ENCODE measurements around the gene KRT83. TPM values are rescaled to one million over a fixed set of nuclear protein-coding genes. Genes with fewer than 3 reads are reported as not detected.

The KRT83 gene
- total and polyA plus RNA-seq, 2 donors (not counting 1 experiment from before 2014, with no cell fraction given): not detected

DNA sequence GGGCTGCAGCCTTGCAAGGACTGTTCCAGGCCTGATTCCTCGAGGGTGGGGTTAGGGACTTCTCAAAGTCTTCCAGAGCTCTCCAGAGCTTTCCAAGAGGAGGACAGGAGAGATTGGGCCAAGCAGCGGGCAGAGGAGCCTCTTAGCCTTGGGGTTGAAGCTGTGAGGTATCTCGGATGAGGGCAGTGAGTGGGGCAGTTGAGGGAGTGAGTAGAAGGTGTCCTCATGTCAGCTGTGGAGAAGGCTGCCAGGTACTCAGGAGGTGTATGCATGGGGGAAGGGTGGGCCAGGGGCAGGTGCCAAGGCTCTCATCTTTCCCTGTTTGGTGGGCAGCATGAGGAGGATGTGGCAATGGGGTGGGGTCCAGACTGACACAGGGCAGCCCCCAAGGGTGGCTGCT is 7.7 kb downstream of the KRT83 start:
- H3K4me3 ChIP-seq (ENCODE audit: control extremely low read depth in 1 of 5, extremely low read depth in 1 of 5, insufficient read depth in 1 of 5, low read depth in 2 of 5, low read length in 4 of 5): no peak overlapping the region
- H3K4me3 Mint-ChIP-seq: no peak overlapping the region
- peaks cover 47% of the 10 kb centered on the region for H3K27me3 Mint-ChIP-seq
- no peaks in the 10 kb centered on the region for H3K36me3 ChIP-seq (replicated peaks in 1 of 2; ENCODE audit: control extremely low read depth in 1 of 2, control insufficient read depth in 1 of 2, extremely low read depth in 1 of 2, insufficient read depth in 2 of 2, low read length in 1 of 2)
- DNase-seq: no peak
- no peaks in the 10 kb centered on the region for H3K9me3 ChIP-seq (ENCODE audit: control extremely low read depth in 1 of 3, control insufficient read depth in 2 of 3, insufficient read depth in 1 of 3, low read length in 2 of 3)
- H3K4me1 Mint-ChIP-seq: peaks cover 3% of the 10 kb centered on the region
- POLR2A ChIA-PET: no interaction called here
- H3K4me2 ChIP-seq (replicated peaks; ENCODE audit: low read depth, low read length, poor library complexity, severe bottlenecking): no peak overlapping the region
- no peaks in the 10 kb centered on the region for H4K20me1 ChIP-seq (ENCODE audit: control insufficient read depth, insufficient read depth, low read length, poor library complexity, severe bottlenecking)
- no peaks in the 10 kb centered on the region for H3K9me3 Mint-ChIP-seq (ENCODE audit: insufficient read depth)
- H3K27ac Mint-ChIP-seq: no peak overlapping the region
- no peak for ATAC-seq (ENCODE audit: low read depth)
- peaks cover 0 to 33% (median 8%) of the 10 kb centered on the region in 4 experiments for H3K27me3 ChIP-seq (replicated peaks in 1 of 4; ENCODE audit: control extremely low read depth in 1 of 4, control insufficient read depth in 3 of 4, insufficient read depth in 4 of 4, low read length in 3 of 4)
- CTCF ChIA-PET: interaction anchor here (2.3 kb wide), 1 partner anchor 34 kb away, joined by 11 read pairs; no protein-coding TSS in a partner anchor
- intact Hi-C loops (cut with micrococcal nuclease): no loop called here
- H2AFZ ChIP-seq (ENCODE audit: insufficient read depth, low read depth, low read length, poor library complexity, severe bottlenecking): no peak overlapping the region
- no peak overlapping the region for H3K27ac ChIP-seq (ENCODE audit: low read length in 2 of 2)
- H3K4me1 ChIP-seq (ENCODE audit: control insufficient read depth in 2 of 2, insufficient read depth in 2 of 2, low read length in 2 of 2): no peaks in the 10 kb centered on the region
- 65% methylated on average over 3 of the region's 3 CpGs for WGBS (ENCODE audit: insufficient coverage)
- no peaks in the 10 kb centered on the region for H3K79me2 ChIP-seq (ENCODE audit: control insufficient read depth, insufficient read depth, low read length)
- H3K9ac ChIP-seq (ENCODE audit: low read length): no peak overlapping the region
- no peak for TF ChIP-seq EZH2 (IDR thresholded peaks at IDR 0.05; ENCODE audit: borderline replicate concordance, insufficient read depth, low read depth, low read length, poor library complexity, severe bottlenecking)
- TF ChIP-seq, protein P1, sequence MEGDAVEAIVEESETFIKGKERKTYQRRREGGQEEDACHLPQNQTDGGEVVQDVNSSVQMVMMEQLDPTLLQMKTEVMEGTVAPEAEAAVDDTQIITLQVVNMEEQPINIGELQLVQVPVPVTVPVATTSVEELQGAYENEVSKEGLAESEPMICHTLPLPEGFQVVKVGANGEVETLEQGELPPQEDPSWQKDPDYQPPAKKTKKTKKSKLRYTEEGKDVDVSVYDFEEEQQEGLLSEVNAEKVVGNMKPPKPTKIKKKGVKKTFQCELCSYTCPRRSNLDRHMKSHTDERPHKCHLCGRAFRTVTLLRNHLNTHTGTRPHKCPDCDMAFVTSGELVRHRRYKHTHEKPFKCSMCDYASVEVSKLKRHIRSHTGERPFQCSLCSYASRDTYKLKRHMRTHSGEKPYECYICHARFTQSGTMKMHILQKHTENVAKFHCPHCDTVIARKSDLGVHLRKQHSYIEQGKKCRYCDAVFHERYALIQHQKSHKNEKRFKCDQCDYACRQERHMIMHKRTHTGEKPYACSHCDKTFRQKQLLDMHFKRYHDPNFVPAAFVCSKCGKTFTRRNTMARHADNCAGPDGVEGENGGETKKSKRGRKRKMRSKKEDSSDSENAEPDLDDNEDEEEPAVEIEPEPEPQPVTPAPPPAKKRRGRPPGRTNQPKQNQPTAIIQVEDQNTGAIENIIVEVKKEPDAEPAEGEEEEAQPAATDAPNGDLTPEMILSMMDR (IDR thresholded peaks at IDR 0.05): no peak

DNA sequence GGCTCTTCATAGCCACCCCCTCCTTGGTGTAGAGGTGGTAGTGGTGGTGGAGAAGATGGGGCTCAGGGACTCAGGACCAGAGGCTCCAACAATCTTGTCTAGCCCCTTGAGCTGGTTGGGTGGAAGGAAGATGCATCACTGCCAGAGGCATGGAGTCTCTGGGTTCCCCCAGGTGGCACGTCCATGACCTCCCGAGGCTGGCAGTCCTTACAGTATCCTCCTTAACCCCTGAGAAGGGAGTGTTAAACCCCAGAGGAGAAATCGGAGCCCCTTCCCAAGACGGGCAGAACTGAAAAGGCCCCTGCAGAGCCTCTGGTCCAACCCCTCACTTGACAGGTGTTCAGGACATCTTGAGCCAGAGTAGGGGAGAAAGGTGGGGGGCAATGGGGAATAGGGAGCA is 9.1 kb downstream of the KRT83 start:
- ATAC-seq (ENCODE audit: low read depth) (no peak), DNase-seq (no peak)
- H3K27ac Mint-ChIP-seq: no peak overlapping the region
- WGBS (ENCODE audit: insufficient coverage): 83% methylated on average over 3 of the region's 4 CpGs
- H3K9me3 Mint-ChIP-seq (ENCODE audit: insufficient read depth): no peaks in the 10 kb centered on the region
- no peaks in the 10 kb centered on the region for H3K36me3 ChIP-seq (replicated peaks in 1 of 2; ENCODE audit: control extremely low read depth in 1 of 2, control insufficient read depth in 1 of 2, extremely low read depth in 1 of 2, insufficient read depth in 2 of 2, low read length in 1 of 2)
- CTCF ChIA-PET: interaction anchor here (0.6 to 2.3 kb wide), 4 partner anchors 15 to 439 kb away, joined by 3 to 11 read pairs (median 3); no protein-coding TSS in a partner anchor
- POLR2A ChIA-PET: no interaction called here
- H2AFZ ChIP-seq (ENCODE audit: insufficient read depth, low read depth, low read length, poor library complexity, severe bottlenecking): no peak overlapping the region
- peaks cover 3% of the 10 kb centered on the region for H3K4me1 Mint-ChIP-seq
- H3K4me1 ChIP-seq (ENCODE audit: control insufficient read depth in 2 of 2, insufficient read depth in 2 of 2, low read length in 2 of 2): no peaks in the 10 kb centered on the region
- no peak overlapping the region for H3K4me3 ChIP-seq (ENCODE audit: control extremely low read depth in 1 of 5, extremely low read depth in 1 of 5, insufficient read depth in 1 of 5, low read depth in 2 of 5, low read length in 4 of 5)
- no peak overlapping the region for H3K9ac ChIP-seq (ENCODE audit: low read length)
- H4K20me1 ChIP-seq (ENCODE audit: control insufficient read depth, insufficient read depth, low read length, poor library complexity, severe bottlenecking): no peaks in the 10 kb centered on the region
- H3K27me3 Mint-ChIP-seq: peaks cover 52% of the 10 kb centered on the region
- H3K27ac ChIP-seq (ENCODE audit: low read length in 2 of 2): no peak overlapping the region
- no peak overlapping the region for H3K4me3 Mint-ChIP-seq
- no peaks in the 10 kb centered on the region for H3K9me3 ChIP-seq (ENCODE audit: control extremely low read depth in 1 of 3, control insufficient read depth in 2 of 3, insufficient read depth in 1 of 3, low read length in 2 of 3)
- no peak for TF ChIP-seq EZH2 (IDR thresholded peaks at IDR 0.05; ENCODE audit: borderline replicate concordance, insufficient read depth, low read depth, low read length, poor library complexity, severe bottlenecking)
- TF ChIP-seq, protein P1 (IDR thresholded peaks at IDR 0.05): no peak
- H3K79me2 ChIP-seq (ENCODE audit: control insufficient read depth, insufficient read depth, low read length): no peaks in the 10 kb centered on the region
- peaks cover 0 to 38% (median 11%) of the 10 kb centered on the region in 4 experiments for H3K27me3 ChIP-seq (replicated peaks in 1 of 4; ENCODE audit: control extremely low read depth in 1 of 4, control insufficient read depth in 3 of 4, insufficient read depth in 4 of 4, low read length in 3 of 4)
- no peak overlapping the region for H3K4me2 ChIP-seq (replicated peaks; ENCODE audit: low read depth, low read length, poor library complexity, severe bottlenecking)
- intact Hi-C loops (cut with micrococcal nuclease): no loop called here
